ENCODE data around the gene SEPTIN6.

- TF ChIP-seq HNRNPUL1 (IDR thresholded peaks at IDR 0.05; ENCODE audit: low read depth, low read length) = no peak
- no peak for TF ChIP-seq ZKSCAN5 (CRISPR knock-in tag; IDR thresholded peaks at IDR 0.05)
- TF ChIP-seq ZNF639 (CRISPR knock-in tag; conservative IDR thresholded peaks at IDR 0.05) = no peak
- TF ChIP-seq EP300 (IDR thresholded peaks at IDR 0.05; ENCODE audit: low read depth in 2 of 2, low read length in 2 of 2) = no peak
- no peak for TF ChIP-seq EP300 (CRISPR knock-in tag; IDR thresholded peaks at IDR 0.05; ENCODE audit: borderline replicate concordance)
- TF ChIP-seq CTCF (CRISPR knock-in tag; IDR thresholded peaks at IDR 0.05) = no peak
- no peak for TF ChIP-seq BRF2 (CRISPR knock-in tag; IDR thresholded peaks at IDR 0.05)
- no peak for TF ChIP-seq ZNF274 (CRISPR knock-in tag; IDR thresholded peaks at IDR 0.05)
- no peak for TF ChIP-seq MXI1 (IDR thresholded peaks at IDR 0.05; ENCODE audit: borderline replicate concordance, low read depth, low read length)
- TF ChIP-seq RFX5 (IDR thresholded peaks at IDR 0.05; ENCODE audit: low read depth, low read length) = no peak
- no peak for TF ChIP-seq ZFP62 (CRISPR knock-in tag; IDR thresholded peaks at IDR 0.05)
- TF ChIP-seq SRSF9 (IDR thresholded peaks at IDR 0.05; ENCODE audit: borderline replicate concordance, insufficient read depth, low read depth, low read length, poor library complexity, severe bottlenecking) = no peak
- TF ChIP-seq RERE (CRISPR knock-in tag; IDR thresholded peaks at IDR 0.05; ENCODE audit: low read depth) = no peak
- TF ChIP-seq TAF1 (CRISPR knock-in tag; IDR thresholded peaks at IDR 0.05) = no peak
- TF ChIP-seq ZSCAN25 (CRISPR knock-in tag; IDR thresholded peaks at IDR 0.05) = no peak
Measured at GRCh38 chrX:119695535-119696050, 2.6 kb upstream of the SEPTIN6 start.

Data from HepG2 (cell line).